ENCODE data around the gene DYNLL2.
"Not testable (repeated sequence)": the region's sequence is repeated elsewhere in the genome, so short reads cannot be mapped to it uniquely, and the experiment has no call there.

Gene DYNLL2

GRCh38 chr17:58107306-58107705 lies 24.1 kb downstream of the DYNLL2 start:
- no peak for DNase-seq

GRCh38 chr17:58109197-58109596 lies 26.0 kb downstream of the DYNLL2 start:
- no peak for DNase-seq

- DNase-seq, result no peak
Observed at GRCh38 chr17:58110012-58110411, 26.8 kb downstream of the DYNLL2 start.

- DNase-seq, result no peak
Observed at GRCh38 chr17:58111676-58112075, 28.5 kb downstream of the DYNLL2 start.

- peak; percentile 73 for DNase-seq
Observed at GRCh38 chr17:58112970-58113631, 29.9 kb downstream of the DYNLL2 start.

GRCh38 chr17:58113947-58114346 lies 30.7 kb downstream of the DYNLL2 start:
- no peak for DNase-seq

- no peak for DNase-seq
Observed at GRCh38 chr17:58117382-58117781, 34.2 kb downstream of the DYNLL2 start.

- no peak for DNase-seq
Observed at GRCh38 chr17:58119491-58119890, 36.3 kb downstream of the DYNLL2 start.

GRCh38 chr17:58120195-58120822 lies 37.1 kb downstream of the DYNLL2 start:
- no peak for DNase-seq

GRCh38 chr17:58121925-58122324 lies 38.7 kb downstream of the DYNLL2 start:
- DNase-seq, result no peak

GRCh38 chr17:58127846-58128245 lies 44.6 kb downstream of the DYNLL2 start:
- no peak for DNase-seq

GRCh38 chr17:58132697-58133096 lies 49.5 kb downstream of the DYNLL2 start:
- not testable (repeated sequence) for DNase-seq

GRCh38 chr17:58136669-58137279 lies 53.6 kb downstream of the DYNLL2 start:
- no peak for DNase-seq

- no peak for DNase-seq
Observed at GRCh38 chr17:58141505-58141904, 58.3 kb downstream of the DYNLL2 start.

GRCh38 chr17:58143335-58143734 lies 60.1 kb downstream of the DYNLL2 start:
- not testable (repeated sequence) for DNase-seq

- no peak for DNase-seq
Observed at GRCh38 chr17:58144801-58145200, 61.6 kb downstream of the DYNLL2 start.

Data from NCI-H2107 (cell line).